GM23338 (cell line): ENCODE measurements around the gene FAAH2. TPM values are rescaled to one million over a fixed set of nuclear protein-coding genes. Genes with fewer than 3 reads are reported as not detected.
"Not testable (repeated sequence)": the region's sequence is repeated elsewhere in the genome, so short reads cannot be mapped to it uniquely, and the experiment has no call there.

Source experiments
- ATAC-seq: fragments of 200-7000 bp; cut with Tn5 transposase; 3 replicates; pipeline ENCODE4 v1.9.1; 2020
- DNase-seq: peaks from one replicate; pipeline ENCODE4 v3.0.0-alpha.2; 2015; ENCODE audit warnings: low spot score
- H2AFZ ChIP-seq: fragments of 200-600 bp; sonication (generic); 2 replicates; pipeline ENCODE4 v1.8.0; 2016; ENCODE audit warnings: antibody characterized with exemption, mild to moderate bottlenecking, moderate library complexity
- H3F3A ChIP-seq: fragments of 200-600 bp; sonication (generic); replicated peaks from 2 replicates; pipeline ENCODE4 v1.8.0; 2017; ENCODE audit warnings: antibody characterized with exemption, mixed run types, low read depth
- H3K27ac ChIP-seq: fragments of 200-600 bp; sonication (generic); 2 replicates; pipeline ENCODE4 v1.6.1; 2016; ENCODE audit warnings: low read depth
- H3K27me3 ChIP-seq: fragments of 200-600 bp; sonication (generic); 2 replicates; pipeline ENCODE4 v1.8.0; 2016; ENCODE audit warnings: mild to moderate bottlenecking, mixed run types, moderate library complexity; ENCODE audit not compliant: insufficient read depth
- H3K36me3 ChIP-seq: fragments of 200-600 bp; sonication (generic); 2 replicates; pipeline ENCODE4 v1.8.0; 2016; ENCODE audit warnings: mild to moderate bottlenecking; ENCODE audit not compliant: insufficient read depth
- H3K4me1 ChIP-seq: fragments of 200-600 bp; sonication (generic); 2 replicates; pipeline ENCODE4 v1.8.0; 2016; ENCODE audit warnings: mild to moderate bottlenecking, moderate library complexity; ENCODE audit not compliant: insufficient read depth
- H3K4me2 ChIP-seq: fragments of 200-600 bp; sonication (generic); 2 replicates; pipeline ENCODE4 v1.7.1; 2017; ENCODE audit warnings: mixed run types
- H3K4me3 ChIP-seq: fragments of 200-600 bp; sonication (generic); 2 replicates; pipeline ENCODE4 v1.6.1; 2016; ENCODE audit warnings: mixed run types
- H3K79me2 ChIP-seq: fragments of 200-600 bp; sonication (generic); replicated peaks from 2 replicates; pipeline ENCODE4 v1.8.0; 2017; ENCODE audit warnings: mild to moderate bottlenecking; ENCODE audit not compliant: insufficient read depth
- H3K9me2 ChIP-seq: fragments of 200-600 bp; sonication (generic); 2 replicates; pipeline ENCODE4 v1.8.0; 2017; ENCODE audit not compliant: insufficient read depth
- H4K20me1 ChIP-seq: fragments of 200-600 bp; sonication (generic); replicated peaks from 2 replicates; pipeline ENCODE4 v1.8.0; 2017; ENCODE audit warnings: mild to moderate bottlenecking; ENCODE audit not compliant: insufficient read depth
- H3K27ac Mint-ChIP-seq: 2 replicates; pipeline ENCODE4 v1.8.0; 2020; ENCODE audit warnings: inconsistent platforms, mild to moderate bottlenecking, moderate library complexity, mixed read lengths
- H3K27me3 Mint-ChIP-seq: 3 replicates; pipeline ENCODE4 v1.8.0; 2022; ENCODE audit warnings: low read depth, mild to moderate bottlenecking, moderate library complexity, mixed read lengths, inconsistent platforms; ENCODE audit not compliant: insufficient read depth, poor library complexity
- H3K36me3 Mint-ChIP-seq: 3 replicates; pipeline ENCODE4 v1.8.0; 2021; ENCODE audit warnings: low read depth, mild to moderate bottlenecking, inconsistent platforms, moderate library complexity, mixed read lengths
- H3K4me1 Mint-ChIP-seq: 3 replicates; pipeline ENCODE4 v1.8.0; 2020; ENCODE audit warnings: mild to moderate bottlenecking, inconsistent platforms, mixed read lengths
- H3K4me3 Mint-ChIP-seq: 3 replicates; pipeline ENCODE4 v1.8.0; 2021; ENCODE audit warnings: moderate library complexity, mild to moderate bottlenecking, inconsistent platforms, mixed read lengths
- H3K9me3 Mint-ChIP-seq: 3 replicates; pipeline ENCODE4 v1.8.0; 2020; ENCODE audit warnings: moderate library complexity, mild to moderate bottlenecking, inconsistent platforms, mixed read lengths
- CREB1 ChIP-seq: fragments of 250-450 bp; sonication (Bioruptor Pico); IDR thresholded peaks from 2 replicates; pipeline ENCODE4 v1.5.0; 2020; ENCODE audit warnings: low read depth, mild to moderate bottlenecking, moderate library complexity
- EZH2 ChIP-seq: fragments of 200-600 bp; sonication (generic); IDR thresholded peaks from one replicate; pipeline ENCODE4 v1.8.0; 2017; ENCODE audit warnings: antibody characterized with exemption, mild to moderate bottlenecking, low read depth; ENCODE audit not compliant: unreplicated experiment
- POLR2AphosphoS5 ChIP-seq: IDR thresholded peaks from 2 replicates; pipeline ENCODE4 v1.6.1; 2016; ENCODE audit warnings: antibody characterized with exemption, low read depth
- polyA plus RNA-seq: library from polyadenylated mRNA; unstranded; fragments of >200 nt; fragmentation: Nextera tagmentation; extraction: Ambion mirVana; gene quantifications from 2 replicates; pipeline ENCODE4 v1.2.1, GENCODE V29; 2016
- total RNA-seq: library from RNA; depleted of rRNA; stranded (reverse); fragments of >200 nt; shearing (Covaris generic); gene quantifications from 2 replicates; pipeline ENCODE4 v1.2.3, GENCODE V29; 2014
- TF ChIP-seq, protein P1 (sequence below): IDR thresholded peaks from 2 replicates; pipeline ENCODE4 v1.6.1; 2016; ENCODE audit warnings: antibody characterized with exemption
- TF ChIP-seq, protein P2 (sequence below): IDR thresholded peaks from one replicate; pipeline ENCODE4 v1.6.1; 2018; ENCODE audit warnings: antibody characterized with exemption; ENCODE audit not compliant: unreplicated experiment
- TF ChIP-seq, protein P3 (sequence below), 2 experiments: fragments of 200-600 bp in 1 of 2; sonication (generic) in 1 of 2; conservative IDR thresholded peaks; 2 replicates each; pipeline versions ENCODE4 v1.5.1 to v1.6.1; 2016 to 2017; ENCODE audit warnings: antibody characterized with exemption in 2 of 2, low read depth in 2 of 2, mild to moderate bottlenecking in 2 of 2, moderate library complexity in 1 of 2

FAAH2 gene
- total and polyA plus RNA-seq, 2 experiments from 2014 or later = 5.3 to 6.0 TPM

DNA sequence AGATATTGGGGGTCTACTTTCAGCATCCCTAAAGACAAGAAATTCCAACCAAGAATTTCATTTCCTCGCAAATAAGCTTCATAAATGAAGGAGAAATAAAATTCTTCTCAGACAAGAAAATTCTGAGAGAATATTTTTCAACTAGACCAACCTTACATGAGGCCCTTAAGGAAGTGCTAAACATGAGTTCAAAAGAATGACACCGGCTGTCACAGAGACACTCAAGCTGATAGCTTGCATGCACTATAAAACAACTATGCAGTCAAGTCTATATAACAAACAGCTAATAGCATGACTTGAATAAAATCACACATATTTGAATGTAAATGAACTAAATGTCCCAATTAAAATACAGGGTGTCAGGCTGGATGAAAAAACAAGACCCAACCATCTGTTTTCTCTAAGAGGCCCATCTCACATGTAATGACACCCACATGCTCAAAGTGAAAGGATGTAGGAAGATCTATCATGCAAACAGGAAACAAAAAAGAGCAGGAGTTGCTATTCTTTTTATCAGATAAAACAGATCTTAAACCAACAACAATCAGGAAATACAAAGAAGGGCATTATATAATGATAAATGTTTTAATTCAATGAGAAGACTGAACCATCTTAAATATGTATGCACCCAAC lies 27.2 kb downstream of the FAAH2 start:
- Histone ChIP-seq H3K9me2 (no peaks in the 10 kb centered on the region), H2AFZ (no peak overlapping the region), H3K4me1 (no peaks in the 10 kb centered on the region), H3K4me3 (no peak overlapping the region), H3K27me3 (no peaks in the 10 kb centered on the region), H3K79me2 (no peaks in the 10 kb centered on the region), H4K20me1 (no peaks in the 10 kb centered on the region), H3K36me3 (no peaks in the 10 kb centered on the region), H3F3A (no peaks in the 10 kb centered on the region), H3K4me2 (no peak overlapping the region), H3K27ac (no peak overlapping the region)
- Mint-ChIP-seq H3K4me1 (no peaks in the 10 kb centered on the region), H3K4me3 (no peak overlapping the region), H3K27ac (no peak overlapping the region), H3K27me3 (no peaks in the 10 kb centered on the region), H3K9me3 (peaks cover 17% of the 10 kb centered on the region), H3K36me3 (peaks cover 42% of the 10 kb centered on the region; the same call in 2 of the 3 replicates)
- DNase-seq (no peak), ATAC-seq (no peak)
- TF ChIP-seq CREB1 (CRISPR knock-in tag) (no peak), POLR2AphosphoS5 (no peak), EZH2 (no peak)
- TF ChIP-seq, protein P1, sequence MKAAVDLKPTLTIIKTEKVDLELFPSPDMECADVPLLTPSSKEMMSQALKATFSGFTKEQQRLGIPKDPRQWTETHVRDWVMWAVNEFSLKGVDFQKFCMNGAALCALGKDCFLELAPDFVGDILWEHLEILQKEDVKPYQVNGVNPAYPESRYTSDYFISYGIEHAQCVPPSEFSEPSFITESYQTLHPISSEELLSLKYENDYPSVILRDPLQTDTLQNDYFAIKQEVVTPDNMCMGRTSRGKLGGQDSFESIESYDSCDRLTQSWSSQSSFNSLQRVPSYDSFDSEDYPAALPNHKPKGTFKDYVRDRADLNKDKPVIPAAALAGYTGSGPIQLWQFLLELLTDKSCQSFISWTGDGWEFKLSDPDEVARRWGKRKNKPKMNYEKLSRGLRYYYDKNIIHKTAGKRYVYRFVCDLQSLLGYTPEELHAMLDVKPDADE = no peak
- TF ChIP-seq, protein P2, sequence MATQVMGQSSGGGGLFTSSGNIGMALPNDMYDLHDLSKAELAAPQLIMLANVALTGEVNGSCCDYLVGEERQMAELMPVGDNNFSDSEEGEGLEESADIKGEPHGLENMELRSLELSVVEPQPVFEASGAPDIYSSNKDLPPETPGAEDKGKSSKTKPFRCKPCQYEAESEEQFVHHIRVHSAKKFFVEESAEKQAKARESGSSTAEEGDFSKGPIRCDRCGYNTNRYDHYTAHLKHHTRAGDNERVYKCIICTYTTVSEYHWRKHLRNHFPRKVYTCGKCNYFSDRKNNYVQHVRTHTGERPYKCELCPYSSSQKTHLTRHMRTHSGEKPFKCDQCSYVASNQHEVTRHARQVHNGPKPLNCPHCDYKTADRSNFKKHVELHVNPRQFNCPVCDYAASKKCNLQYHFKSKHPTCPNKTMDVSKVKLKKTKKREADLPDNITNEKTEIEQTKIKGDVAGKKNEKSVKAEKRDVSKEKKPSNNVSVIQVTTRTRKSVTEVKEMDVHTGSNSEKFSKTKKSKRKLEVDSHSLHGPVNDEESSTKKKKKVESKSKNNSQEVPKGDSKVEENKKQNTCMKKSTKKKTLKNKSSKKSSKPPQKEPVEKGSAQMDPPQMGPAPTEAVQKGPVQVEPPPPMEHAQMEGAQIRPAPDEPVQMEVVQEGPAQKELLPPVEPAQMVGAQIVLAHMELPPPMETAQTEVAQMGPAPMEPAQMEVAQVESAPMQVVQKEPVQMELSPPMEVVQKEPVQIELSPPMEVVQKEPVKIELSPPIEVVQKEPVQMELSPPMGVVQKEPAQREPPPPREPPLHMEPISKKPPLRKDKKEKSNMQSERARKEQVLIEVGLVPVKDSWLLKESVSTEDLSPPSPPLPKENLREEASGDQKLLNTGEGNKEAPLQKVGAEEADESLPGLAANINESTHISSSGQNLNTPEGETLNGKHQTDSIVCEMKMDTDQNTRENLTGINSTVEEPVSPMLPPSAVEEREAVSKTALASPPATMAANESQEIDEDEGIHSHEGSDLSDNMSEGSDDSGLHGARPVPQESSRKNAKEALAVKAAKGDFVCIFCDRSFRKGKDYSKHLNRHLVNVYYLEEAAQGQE = no peak

DNA sequence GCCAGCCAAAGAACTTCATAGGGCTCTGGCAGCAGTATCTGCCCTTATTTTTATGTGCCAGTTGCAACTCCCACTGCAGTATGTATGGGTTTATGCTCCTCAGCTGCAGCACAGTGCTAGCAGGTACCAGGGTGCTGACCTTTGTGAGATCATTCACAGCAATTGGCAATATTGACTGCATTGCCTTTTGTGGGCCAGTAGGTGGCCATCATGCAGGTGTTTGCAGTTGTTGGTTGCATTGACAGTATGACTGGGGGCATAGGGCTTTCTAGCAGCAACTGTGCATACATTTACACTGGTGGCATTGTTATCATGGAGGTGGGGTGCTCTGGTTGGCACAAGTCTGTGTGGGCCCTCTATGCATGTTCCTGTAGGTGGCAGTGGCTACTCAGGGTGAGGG lies 42.5 kb downstream of the FAAH2 start:
- peaks cover 30% of the 10 kb centered on the region; the same call in 2 of the 3 replicates for H3K36me3 Mint-ChIP-seq
- no peak overlapping the region for H3K27ac Mint-ChIP-seq
- Histone ChIP-seq H3K4me3 (no peak overlapping the region), H3K27me3 (no peaks in the 10 kb centered on the region), H3K79me2 (no peaks in the 10 kb centered on the region), H3F3A (no peaks in the 10 kb centered on the region), H2AFZ (no peak overlapping the region), H4K20me1 (no peaks in the 10 kb centered on the region), H3K9me2 (no peaks in the 10 kb centered on the region), H3K4me2 (no peak overlapping the region), H3K27ac (no peak overlapping the region), H3K36me3 (no peaks in the 10 kb centered on the region), H3K4me1 (no peaks in the 10 kb centered on the region)
- H3K4me1 Mint-ChIP-seq = no peaks in the 10 kb centered on the region
- ATAC-seq (no peak), DNase-seq (peak; percentile 26)
- TF ChIP-seq EZH2 = no peak
- TF ChIP-seq, protein P3, sequence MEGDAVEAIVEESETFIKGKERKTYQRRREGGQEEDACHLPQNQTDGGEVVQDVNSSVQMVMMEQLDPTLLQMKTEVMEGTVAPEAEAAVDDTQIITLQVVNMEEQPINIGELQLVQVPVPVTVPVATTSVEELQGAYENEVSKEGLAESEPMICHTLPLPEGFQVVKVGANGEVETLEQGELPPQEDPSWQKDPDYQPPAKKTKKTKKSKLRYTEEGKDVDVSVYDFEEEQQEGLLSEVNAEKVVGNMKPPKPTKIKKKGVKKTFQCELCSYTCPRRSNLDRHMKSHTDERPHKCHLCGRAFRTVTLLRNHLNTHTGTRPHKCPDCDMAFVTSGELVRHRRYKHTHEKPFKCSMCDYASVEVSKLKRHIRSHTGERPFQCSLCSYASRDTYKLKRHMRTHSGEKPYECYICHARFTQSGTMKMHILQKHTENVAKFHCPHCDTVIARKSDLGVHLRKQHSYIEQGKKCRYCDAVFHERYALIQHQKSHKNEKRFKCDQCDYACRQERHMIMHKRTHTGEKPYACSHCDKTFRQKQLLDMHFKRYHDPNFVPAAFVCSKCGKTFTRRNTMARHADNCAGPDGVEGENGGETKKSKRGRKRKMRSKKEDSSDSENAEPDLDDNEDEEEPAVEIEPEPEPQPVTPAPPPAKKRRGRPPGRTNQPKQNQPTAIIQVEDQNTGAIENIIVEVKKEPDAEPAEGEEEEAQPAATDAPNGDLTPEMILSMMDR (conservative IDR thresholded peaks at IDR 0.05; ENCODE audit: low read depth in 2 of 2) = peak; percentile 48 to 50
- peaks cover 26% of the 10 kb centered on the region for H3K9me3 Mint-ChIP-seq
- H3K27me3 Mint-ChIP-seq = peaks cover 4% of the 10 kb centered on the region
- no peak overlapping the region for H3K4me3 Mint-ChIP-seq

DNA sequence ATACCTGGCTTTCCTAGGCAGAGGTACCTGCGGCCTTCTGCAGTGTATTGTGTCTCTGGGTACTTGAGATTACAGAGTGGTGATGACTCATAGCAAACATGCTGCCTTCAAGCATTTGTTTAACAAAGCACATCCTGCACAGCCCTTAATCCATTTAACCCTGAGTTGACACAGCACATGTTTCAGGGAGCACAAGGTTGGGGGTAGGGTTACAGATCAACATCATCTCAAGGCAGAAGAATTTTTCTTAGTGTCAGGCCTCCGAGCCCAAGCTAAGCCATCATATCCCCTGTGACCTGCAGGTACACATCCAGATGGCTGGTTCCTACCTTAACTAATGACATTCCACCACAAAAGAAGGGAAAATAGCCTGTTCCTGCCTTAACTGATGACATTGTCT lies 49.3 kb downstream of the FAAH2 start:
- not testable (repeated sequence) for H3K27me3 Mint-ChIP-seq, H3K79me2 ChIP-seq, H2AFZ ChIP-seq, H3K27me3 ChIP-seq, H3F3A ChIP-seq, ATAC-seq, H4K20me1 ChIP-seq, H3K9me2 ChIP-seq, H3K4me3 Mint-ChIP-seq, H3K4me3 ChIP-seq, H3K36me3 ChIP-seq
- peak overlapping the region; percentile 95 for H3K27ac ChIP-seq
- H3K4me1 Mint-ChIP-seq = peaks cover 27% of the 10 kb centered on the region
- peak overlapping the region; percentile 28; the same call in 1 of the 2 replicates for H3K4me2 ChIP-seq
- DNase-seq = peak; percentile 37
- peaks cover 15% of the 10 kb centered on the region for H3K4me1 ChIP-seq
- H3K36me3 Mint-ChIP-seq = peaks cover 36% of the 10 kb centered on the region
- H3K27ac Mint-ChIP-seq = peak overlapping the region; percentile 87
- H3K9me3 Mint-ChIP-seq = peaks cover 23% of the 10 kb centered on the region
